CD14-positive monocyte (primary cell): ENCODE measurements around the gene KCNK6. TPM values are rescaled to one million over a fixed set of nuclear protein-coding genes. Genes with fewer than 3 reads are reported as not detected.

Experiments used
- DNase-seq, 3 donors: peaks; one replicate each; pipeline ENCODE4 v3.0.0-alpha.2; 2011 to 2022
- H2AFZ ChIP-seq: 2 replicates; pipeline ENCODE4 v1.6.0; 2012; ENCODE audit warnings: mild to moderate bottlenecking, low read depth, low read length, inconsistent platforms; ENCODE audit not compliant: insufficient read depth, poor library complexity, severe bottlenecking
- H3K27ac ChIP-seq, 2 donors: 1 replicate in 1 of 2; 2 replicates in 1 of 2; pipeline ENCODE4 v1.5.1; 2012 to 2013; ENCODE audit warnings: low read length in 2 of 2, control low read depth in 1 of 2, inconsistent platforms in 1 of 2, low read depth in 1 of 2, mild to moderate bottlenecking in 1 of 2
- H3K27me3 ChIP-seq, 2 donors: one replicate each; pipeline versions ENCODE4 v1.6.0 to v1.6.1; 2011 to 2013; ENCODE audit warnings: low read length in 2 of 2; ENCODE audit not compliant: control insufficient read depth in 2 of 2, insufficient read depth in 2 of 2
- H3K36me3 ChIP-seq, 2 donors: replicated peaks in 1 of 2; 1 replicate in 1 of 2; 2 replicates in 1 of 2; pipeline versions ENCODE4 v1.5.1 to v1.6.1; 2012 to 2013; ENCODE audit warnings: low read length in 2 of 2, control low read depth in 1 of 2, inconsistent platforms in 1 of 2, mild to moderate bottlenecking in 1 of 2; ENCODE audit not compliant: insufficient read depth in 2 of 2, control insufficient read depth in 1 of 2
- H3K4me1 ChIP-seq, 2 donors: 1 replicate in 1 of 2; 2 replicates in 1 of 2; pipeline versions ENCODE4 v1.5.1 to v1.6.1; 2012 to 2013; ENCODE audit warnings: low read length in 2 of 2, control low read depth in 1 of 2, inconsistent platforms in 1 of 2, mild to moderate bottlenecking in 1 of 2, moderate library complexity in 1 of 2; ENCODE audit not compliant: insufficient read depth in 2 of 2, control insufficient read depth in 1 of 2
- H3K4me2 ChIP-seq: replicated peaks from 2 replicates; pipeline ENCODE3; 2012; ENCODE audit warnings: low read length, moderate library complexity, mild to moderate bottlenecking; ENCODE audit not compliant: poor library complexity, severe bottlenecking; ENCODE audit errors: extremely low read depth
- H3K4me3 ChIP-seq, 3 experiments: fragments of 200-600 bp in 1 of 3; sonication (generic) in 1 of 3; replicated peaks in 1 of 3; 1 replicate in 2 of 3; 2 replicates in 1 of 3; pipeline ENCODE4 v1.5.1; 2011 to 2013; ENCODE audit warnings: low read length in 3 of 3, mild to moderate bottlenecking in 3 of 3, control low read depth in 2 of 3, low read depth in 2 of 3, inconsistent platforms in 1 of 3, moderate library complexity in 1 of 3
- H3K79me2 ChIP-seq: 2 replicates; pipeline ENCODE4 v1.6.0; 2012; ENCODE audit warnings: mild to moderate bottlenecking, control low read depth, inconsistent platforms, low read length, moderate library complexity; ENCODE audit not compliant: insufficient read depth
- H3K9ac ChIP-seq: 2 replicates; pipeline ENCODE4 v1.6.0; 2017; ENCODE audit warnings: low read length, mild to moderate bottlenecking; ENCODE audit not compliant: insufficient read depth, poor library complexity, severe bottlenecking
- H3K9me3 ChIP-seq, 2 donors: replicated peaks in 1 of 2; 1 replicate in 1 of 2; 2 replicates in 1 of 2; pipeline versions ENCODE4 v1.5.1 to v1.6.1; 2012 to 2013; ENCODE audit warnings: low read length in 2 of 2, control low read depth in 1 of 2; ENCODE audit not compliant: control insufficient read depth in 1 of 2, insufficient read depth in 1 of 2
- H4K20me1 ChIP-seq: 2 replicates; pipeline ENCODE4 v1.6.0; 2012; ENCODE audit warnings: mild to moderate bottlenecking, low read length, control low read depth, moderate library complexity; ENCODE audit not compliant: insufficient read depth
- H3K27ac Mint-ChIP-seq, 7 donors: one replicate each; pipeline ENCODE4 v1.8.0; 2020; ENCODE audit warnings: mild to moderate bottlenecking in 7 of 7, mixed read lengths in 7 of 7, moderate library complexity in 6 of 7, inconsistent platforms in 2 of 7
- H3K27me3 Mint-ChIP-seq, 3 donors: one replicate each; pipeline ENCODE4 v1.8.0; 2021 to 2022; ENCODE audit warnings: low read depth in 3 of 3, mild to moderate bottlenecking in 3 of 3, mixed read lengths in 3 of 3, moderate library complexity in 3 of 3, inconsistent platforms in 1 of 3
- H3K36me3 Mint-ChIP-seq, 2 donors: one replicate each; pipeline ENCODE4 v1.8.0; 2020; ENCODE audit warnings: mixed read lengths in 2 of 2, inconsistent platforms in 1 of 2, mild to moderate bottlenecking in 1 of 2
- H3K4me1 Mint-ChIP-seq: one replicate; pipeline ENCODE4 v1.8.0; 2020; ENCODE audit warnings: mild to moderate bottlenecking, mixed read lengths
- H3K4me3 Mint-ChIP-seq, 2 donors: one replicate each; pipeline ENCODE4 v1.8.0; 2020; ENCODE audit warnings: mild to moderate bottlenecking in 2 of 2, mixed read lengths in 2 of 2, moderate library complexity in 1 of 2
- H3K9me3 Mint-ChIP-seq, 7 donors: one replicate each; pipeline ENCODE4 v1.8.0; 2020 to 2022; ENCODE audit warnings: mixed read lengths in 7 of 7, mild to moderate bottlenecking in 6 of 7, moderate library complexity in 6 of 7, inconsistent platforms in 2 of 7
- CTCF ChIP-seq: fragments of 200-600 bp; IDR thresholded peaks from one replicate; pipeline ENCODE4 v1.8.0; 2022; ENCODE audit warnings: antibody characterized with exemption, mild to moderate bottlenecking
- WGBS: methylation state at CpG from one replicate; pipeline ENCODE4 v1.1.5; 2013; ENCODE audit warnings: missing lambda C conversion rate; ENCODE audit not compliant: insufficient coverage; 5-methylcytosine and 5-hydroxymethylcytosine counted together
- intact Hi-C, 2 donors: fragments of 100-400 bp; cut with micrococcal nuclease; formaldehyde crosslinking; loops; one replicate each; pipeline versions ENCODE4 v1.15.0 to v1.15.1; 2023
- polyA plus RNA-seq, 3 donors: library from polyadenylated mRNA; depleted of rRNA in 1 of 3; unstranded in 2 of 3; stranded (reverse) in 1 of 3; fragments of 300-500 nt in 2 of 3; fragments of >200 nt in 1 of 3; fragmentation: Illumina TruSeq in 2 of 3; gene quantifications; 1 replicate in 2 of 3; 2 replicates in 1 of 3; pipeline ENCODE4 v1.2.3, GENCODE V29; 2012 to 2021

KCNK6 gene
- polyA plus RNA-seq, 3 donors: 7.3 to 21.5 (median 8.7) TPM

DNA sequence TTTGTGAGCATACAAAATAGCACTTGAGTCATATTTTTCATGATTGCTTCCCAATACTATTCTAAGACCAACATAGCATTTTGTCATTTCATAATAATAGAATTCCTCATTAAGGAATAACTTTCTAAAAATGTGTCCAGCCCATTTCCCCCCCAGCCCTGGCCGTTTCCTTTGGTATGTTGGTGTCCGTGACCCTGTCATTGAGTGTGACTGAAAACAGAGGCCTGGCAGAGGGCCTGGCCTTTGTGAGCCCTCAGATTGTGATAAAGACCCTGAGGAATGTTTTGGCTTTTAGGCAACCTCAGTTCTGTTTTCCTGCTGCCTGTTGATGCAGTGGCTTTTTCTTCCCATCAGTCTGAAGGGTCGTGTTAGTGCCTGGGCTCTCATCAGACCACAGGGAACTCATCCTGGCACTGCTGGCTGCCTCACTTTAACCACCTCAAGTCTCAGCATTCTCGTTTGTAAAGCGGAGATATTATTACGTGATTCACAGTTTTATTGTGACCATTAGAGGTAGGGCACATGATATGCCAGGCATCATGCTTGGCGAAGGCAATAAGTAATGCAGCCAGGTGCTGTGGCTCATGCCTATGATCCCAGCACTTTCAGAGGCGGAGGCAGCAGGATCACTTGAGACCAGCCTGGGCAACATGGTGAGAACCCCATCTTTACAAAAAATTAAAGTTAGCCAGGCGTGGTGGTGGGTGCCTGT lies 41.5 kb upstream of the KCNK6 start:
- Mint-ChIP-seq H3K4me1 (peaks cover 7% of the 10 kb centered on the region), H3K27ac (no peak overlapping the region), H3K36me3 (peaks cover 21 to 38% of the 10 kb centered on the region in 2 donors), H3K9me3 (no peaks in the 10 kb centered on the region), H3K4me3 (no peak overlapping the region), H3K27me3 (peaks cover 0 to 2% (median 0%) of the 10 kb centered on the region in 3 donors)
- H3K27me3 ChIP-seq: no peaks in the 10 kb centered on the region
- no peak overlapping the region for H3K4me3 ChIP-seq
- WGBS: 94% methylated on average over 5 of the region's 9 CpGs
- H3K9ac ChIP-seq: no peak overlapping the region
- H3K9me3 ChIP-seq: no peaks in the 10 kb centered on the region
- intact Hi-C loops: no loop called here
- no peak for DNase-seq
- TF ChIP-seq CTCF: no peak
- H2AFZ ChIP-seq: no peak overlapping the region
- H4K20me1 ChIP-seq: peaks cover 28% of the 10 kb centered on the region
- no peak overlapping the region for H3K27ac ChIP-seq
- peaks cover 0 to 11% of the 10 kb centered on the region in 2 donors for H3K36me3 ChIP-seq
- peaks cover 0 to 2% of the 10 kb centered on the region in 2 donors for H3K4me1 ChIP-seq
- H3K4me2 ChIP-seq: no peak overlapping the region
- peaks cover 19% of the 10 kb centered on the region for H3K79me2 ChIP-seq

DNA sequence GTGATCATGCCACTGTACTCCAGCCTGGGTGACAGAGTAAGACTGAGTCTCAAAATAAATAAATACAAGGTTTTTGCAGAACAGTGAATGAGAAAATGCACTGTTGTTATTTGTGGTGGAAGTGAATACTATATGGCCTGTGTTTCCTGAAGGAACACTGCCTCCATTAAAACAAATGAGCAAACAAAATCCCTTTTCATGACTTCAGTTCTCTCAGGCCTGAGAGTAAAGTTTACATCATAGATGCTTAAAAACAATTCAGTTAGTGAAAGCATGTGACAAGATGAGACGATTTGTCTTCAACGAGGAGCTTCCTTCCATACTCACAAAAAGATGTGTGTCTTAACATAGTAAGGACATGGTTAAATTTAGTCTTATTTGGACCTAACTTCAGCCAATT lies 40.9 kb upstream of the KCNK6 start:
- H3K4me1 ChIP-seq: peaks cover 3 to 8% of the 10 kb centered on the region in 2 donors

More for the DNA sequence above, 40.9 kb upstream of the KCNK6 start:
- DNase-seq: no peak
- WGBS: no CpG with 5 or more reads among the region's 2 CpGs
- Mint-ChIP-seq H3K4me3 (no peak overlapping the region), H3K36me3 (peaks cover 20 to 39% of the 10 kb centered on the region in 2 donors), H3K27ac (no peak overlapping the region), H3K4me1 (peaks cover 12% of the 10 kb centered on the region), H3K27me3 (peaks cover 0 to 2% (median 0%) of the 10 kb centered on the region in 3 donors), H3K9me3 (no peaks in the 10 kb centered on the region)
- intact Hi-C loops: no loop called here
- peaks cover 0 to 11% of the 10 kb centered on the region in 2 donors for H3K36me3 ChIP-seq
- TF ChIP-seq CTCF: no peak
- H2AFZ ChIP-seq: no peak overlapping the region
- H3K79me2 ChIP-seq: peaks cover 22% of the 10 kb centered on the region
- no peak overlapping the region for H3K9ac ChIP-seq
- H3K4me3 ChIP-seq: no peak overlapping the region
- no peak overlapping the region for H3K4me2 ChIP-seq
- H3K27me3 ChIP-seq: no peaks in the 10 kb centered on the region
- no peaks in the 10 kb centered on the region for H3K9me3 ChIP-seq
- H4K20me1 ChIP-seq: peaks cover 21% of the 10 kb centered on the region
- H3K27ac ChIP-seq: no peak overlapping the region
